Measurements from ENCODE around the gene C9orf40. TPM values are rescaled to one million over a fixed set of nuclear protein-coding genes. Genes with fewer than 3 reads are reported as not detected.

The C9orf40 gene, protein sequence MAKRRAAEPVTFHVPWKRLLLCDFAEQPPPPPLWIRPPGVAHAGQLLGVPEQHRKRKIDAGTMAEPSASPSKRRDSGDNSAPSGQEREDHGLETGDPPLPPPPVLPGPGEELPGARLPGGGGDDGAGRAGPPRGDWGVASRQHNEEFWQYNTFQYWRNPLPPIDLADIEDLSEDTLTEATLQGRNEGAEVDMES
- 10 to 100 TPM in 1 of 2 donors, 1 to 10 TPM in 1; 1.3 to 21.8 TPM for total RNA-seq
- 1 to 10 TPM; 1.3 to 1.9 TPM for polyA plus RNA-seq

DNA sequence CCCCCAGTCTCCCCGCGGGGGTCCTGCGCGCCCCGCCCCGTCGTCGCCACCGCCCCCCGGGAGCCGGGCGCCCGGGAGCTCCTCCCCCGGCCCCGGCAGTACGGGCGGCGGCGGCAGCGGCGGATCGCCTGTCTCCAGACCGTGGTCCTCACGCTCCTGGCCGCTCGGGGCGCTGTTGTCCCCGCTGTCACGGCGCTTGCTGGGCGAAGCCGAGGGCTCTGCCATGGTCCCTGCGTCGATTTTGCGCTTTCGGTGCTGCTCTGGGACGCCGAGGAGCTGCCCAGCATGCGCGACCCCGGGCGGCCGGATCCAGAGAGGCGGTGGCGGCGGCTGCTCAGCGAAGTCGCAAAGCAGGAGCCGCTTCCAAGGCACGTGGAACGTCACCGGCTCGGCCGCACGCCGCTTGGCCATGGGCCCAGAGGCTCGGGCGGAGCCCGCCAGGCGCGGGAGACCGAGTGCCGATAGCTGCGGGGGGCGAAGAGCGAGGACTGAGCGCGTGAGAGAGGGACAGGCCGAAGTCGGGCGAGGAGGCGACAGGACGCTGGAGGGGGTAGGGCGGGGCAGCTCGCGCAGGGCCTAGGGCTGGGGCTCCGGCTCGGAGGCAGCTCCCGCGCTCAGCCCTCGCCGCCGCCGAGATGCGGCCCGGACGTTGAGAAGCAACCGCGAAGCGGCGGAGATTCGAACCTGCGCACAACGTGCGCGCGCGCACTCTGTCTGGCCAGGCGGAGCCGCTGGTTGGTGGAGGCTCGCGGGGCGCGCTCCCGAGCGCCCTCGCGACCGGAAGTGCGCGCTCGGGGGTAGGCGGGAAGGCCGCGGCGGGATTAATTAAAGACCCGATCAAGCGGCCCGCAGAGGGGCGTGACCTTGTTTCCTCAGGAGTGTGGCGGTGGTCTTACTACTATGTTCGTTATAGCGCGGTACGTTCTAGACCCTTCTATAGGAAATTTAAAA lies at the start of gene C9orf40:
TSS of gene C9orf40 (minus strand) at position 712 of the 951 bp plus-strand sequence. CDS start at position 411, 301 bp downstream.
- no peaks in the 10 kb centered on the region for H3K9me3 ChIP-seq (ENCODE audit: control insufficient read depth in 4 of 4, low read length in 3 of 4)
- H3K4me1 ChIP-seq (ENCODE audit: control insufficient read depth in 4 of 4, insufficient read depth in 4 of 4, low read length in 3 of 4) = peaks cover 0 to 8% (median 3%) of the 10 kb centered on the region in 4 donors
- no peaks in the 10 kb centered on the region for H3K36me3 ChIP-seq (ENCODE audit: control insufficient read depth in 4 of 4, insufficient read depth in 3 of 4, low read depth in 1 of 4, low read length in 3 of 4)
- H3K9ac ChIP-seq (ENCODE audit: low read depth in 1 of 2, low read length in 2 of 2) = peak within 1 kb of the TSS; percentile 49 to 92
- H3K27ac ChIP-seq (ENCODE audit: low read depth in 1 of 2, low read length in 2 of 2) = peak within 1 kb of the TSS; percentile 95 to 97
- TF ChIP-seq, protein P1, sequence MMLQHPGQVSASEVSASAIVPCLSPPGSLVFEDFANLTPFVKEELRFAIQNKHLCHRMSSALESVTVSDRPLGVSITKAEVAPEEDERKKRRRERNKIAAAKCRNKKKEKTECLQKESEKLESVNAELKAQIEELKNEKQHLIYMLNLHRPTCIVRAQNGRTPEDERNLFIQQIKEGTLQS (IDR thresholded peaks at IDR 0.05) = no peak
- TF ChIP-seq, protein P2, sequence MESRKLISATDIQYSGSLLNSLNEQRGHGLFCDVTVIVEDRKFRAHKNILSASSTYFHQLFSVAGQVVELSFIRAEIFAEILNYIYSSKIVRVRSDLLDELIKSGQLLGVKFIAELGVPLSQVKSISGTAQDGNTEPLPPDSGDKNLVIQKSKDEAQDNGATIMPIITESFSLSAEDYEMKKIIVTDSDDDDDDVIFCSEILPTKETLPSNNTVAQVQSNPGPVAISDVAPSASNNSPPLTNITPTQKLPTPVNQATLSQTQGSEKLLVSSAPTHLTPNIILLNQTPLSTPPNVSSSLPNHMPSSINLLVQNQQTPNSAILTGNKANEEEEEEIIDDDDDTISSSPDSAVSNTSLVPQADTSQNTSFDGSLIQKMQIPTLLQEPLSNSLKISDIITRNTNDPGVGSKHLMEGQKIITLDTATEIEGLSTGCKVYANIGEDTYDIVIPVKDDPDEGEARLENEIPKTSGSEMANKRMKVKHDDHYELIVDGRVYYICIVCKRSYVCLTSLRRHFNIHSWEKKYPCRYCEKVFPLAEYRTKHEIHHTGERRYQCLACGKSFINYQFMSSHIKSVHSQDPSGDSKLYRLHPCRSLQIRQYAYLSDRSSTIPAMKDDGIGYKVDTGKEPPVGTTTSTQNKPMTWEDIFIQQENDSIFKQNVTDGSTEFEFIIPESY (IDR thresholded peaks at IDR 0.05) = no peak
- TF ChIP-seq FOXA2 (IDR thresholded peaks at IDR 0.05) = no peak
- TF ChIP-seq SP1 (IDR thresholded peaks at IDR 0.05) = no peak
- peak in 1 of 2 donors; percentile 82 for TF ChIP-seq GABPA (IDR thresholded peaks at IDR 0.05 in 1 of 2, conservative IDR thresholded peaks at IDR 0.05 in 1 of 2)
- peak; percentile 23 to 65 for TF ChIP-seq RAD21 (IDR thresholded peaks at IDR 0.05)
- TF ChIP-seq YY1 (IDR thresholded peaks at IDR 0.05) = peak; percentile 40
- TF ChIP-seq RXRA (IDR thresholded peaks at IDR 0.05) = no peak
- TF ChIP-seq HNF4G (IDR thresholded peaks at IDR 0.05) = no peak
- no peak for TF ChIP-seq JUND (IDR thresholded peaks at IDR 0.05)
- TF ChIP-seq MAX (IDR thresholded peaks at IDR 0.05) = no peak
- TF ChIP-seq FOXA1 (IDR thresholded peaks at IDR 0.05) = no peak
- no peak for TF ChIP-seq EGR1 (IDR thresholded peaks at IDR 0.05; ENCODE audit: low read depth in 2 of 2)
- TF ChIP-seq, protein P3, sequence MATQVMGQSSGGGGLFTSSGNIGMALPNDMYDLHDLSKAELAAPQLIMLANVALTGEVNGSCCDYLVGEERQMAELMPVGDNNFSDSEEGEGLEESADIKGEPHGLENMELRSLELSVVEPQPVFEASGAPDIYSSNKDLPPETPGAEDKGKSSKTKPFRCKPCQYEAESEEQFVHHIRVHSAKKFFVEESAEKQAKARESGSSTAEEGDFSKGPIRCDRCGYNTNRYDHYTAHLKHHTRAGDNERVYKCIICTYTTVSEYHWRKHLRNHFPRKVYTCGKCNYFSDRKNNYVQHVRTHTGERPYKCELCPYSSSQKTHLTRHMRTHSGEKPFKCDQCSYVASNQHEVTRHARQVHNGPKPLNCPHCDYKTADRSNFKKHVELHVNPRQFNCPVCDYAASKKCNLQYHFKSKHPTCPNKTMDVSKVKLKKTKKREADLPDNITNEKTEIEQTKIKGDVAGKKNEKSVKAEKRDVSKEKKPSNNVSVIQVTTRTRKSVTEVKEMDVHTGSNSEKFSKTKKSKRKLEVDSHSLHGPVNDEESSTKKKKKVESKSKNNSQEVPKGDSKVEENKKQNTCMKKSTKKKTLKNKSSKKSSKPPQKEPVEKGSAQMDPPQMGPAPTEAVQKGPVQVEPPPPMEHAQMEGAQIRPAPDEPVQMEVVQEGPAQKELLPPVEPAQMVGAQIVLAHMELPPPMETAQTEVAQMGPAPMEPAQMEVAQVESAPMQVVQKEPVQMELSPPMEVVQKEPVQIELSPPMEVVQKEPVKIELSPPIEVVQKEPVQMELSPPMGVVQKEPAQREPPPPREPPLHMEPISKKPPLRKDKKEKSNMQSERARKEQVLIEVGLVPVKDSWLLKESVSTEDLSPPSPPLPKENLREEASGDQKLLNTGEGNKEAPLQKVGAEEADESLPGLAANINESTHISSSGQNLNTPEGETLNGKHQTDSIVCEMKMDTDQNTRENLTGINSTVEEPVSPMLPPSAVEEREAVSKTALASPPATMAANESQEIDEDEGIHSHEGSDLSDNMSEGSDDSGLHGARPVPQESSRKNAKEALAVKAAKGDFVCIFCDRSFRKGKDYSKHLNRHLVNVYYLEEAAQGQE (IDR thresholded peaks at IDR 0.05) = no peak
- no peak for TF ChIP-seq TAF1 (conservative IDR thresholded peaks at IDR 0.05)
- TF ChIP-seq, protein P4, sequence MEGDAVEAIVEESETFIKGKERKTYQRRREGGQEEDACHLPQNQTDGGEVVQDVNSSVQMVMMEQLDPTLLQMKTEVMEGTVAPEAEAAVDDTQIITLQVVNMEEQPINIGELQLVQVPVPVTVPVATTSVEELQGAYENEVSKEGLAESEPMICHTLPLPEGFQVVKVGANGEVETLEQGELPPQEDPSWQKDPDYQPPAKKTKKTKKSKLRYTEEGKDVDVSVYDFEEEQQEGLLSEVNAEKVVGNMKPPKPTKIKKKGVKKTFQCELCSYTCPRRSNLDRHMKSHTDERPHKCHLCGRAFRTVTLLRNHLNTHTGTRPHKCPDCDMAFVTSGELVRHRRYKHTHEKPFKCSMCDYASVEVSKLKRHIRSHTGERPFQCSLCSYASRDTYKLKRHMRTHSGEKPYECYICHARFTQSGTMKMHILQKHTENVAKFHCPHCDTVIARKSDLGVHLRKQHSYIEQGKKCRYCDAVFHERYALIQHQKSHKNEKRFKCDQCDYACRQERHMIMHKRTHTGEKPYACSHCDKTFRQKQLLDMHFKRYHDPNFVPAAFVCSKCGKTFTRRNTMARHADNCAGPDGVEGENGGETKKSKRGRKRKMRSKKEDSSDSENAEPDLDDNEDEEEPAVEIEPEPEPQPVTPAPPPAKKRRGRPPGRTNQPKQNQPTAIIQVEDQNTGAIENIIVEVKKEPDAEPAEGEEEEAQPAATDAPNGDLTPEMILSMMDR (IDR thresholded peaks at IDR 0.05; ENCODE audit: low read depth, low read length, missing input control) = peak; percentile 77
- TF ChIP-seq HNF4A (conservative IDR thresholded peaks at IDR 0.05) = no peak
- no peak for TF ChIP-seq NR2F2 (IDR thresholded peaks at IDR 0.05)
- H3K27me3 ChIP-seq (ENCODE audit: control insufficient read depth in 4 of 4, insufficient read depth in 4 of 4, low read length in 3 of 4) = no peaks in the 10 kb centered on the region
- peak; percentile 94 for DNase-seq (ENCODE audit: low spot score)
- peak within 1 kb of the TSS; percentile 68 to 86 (median 83) for H3K4me3 ChIP-seq (ENCODE audit: low read depth in 1 of 3, low read length in 3 of 3)
- WGBS = under 1% methylated on average over 125 of the region's 125 CpGs
